H9 (cell line): ENCODE measurements around the gene TFB1M. TPM values are rescaled to one million over a fixed set of nuclear protein-coding genes. Genes with fewer than 3 reads are reported as not detected.

ENCODE experiments used
- DNase-seq: peaks from one replicate; pipeline ENCODE4 v3.0.0-alpha.2; 2017
- H2AFZ ChIP-seq: one replicate; pipeline ENCODE4 v1.6.1; 2013; ENCODE audit warnings: mild to moderate bottlenecking, low read length, control low read depth, moderate library complexity
- H2AK5ac ChIP-seq: 2 replicates; pipeline ENCODE4 v1.6.1; 2013; ENCODE audit warnings: low read length, control low read depth, mixed read lengths; ENCODE audit not compliant: insufficient read length
- H2BK120ac ChIP-seq: one replicate; pipeline ENCODE4 v1.6.1; 2013; ENCODE audit warnings: low read depth, mild to moderate bottlenecking, low read length, control low read depth, inconsistent platforms; ENCODE audit not compliant: poor library complexity, severe bottlenecking
- H2BK12ac ChIP-seq: 2 replicates; pipeline ENCODE4 v1.6.1; 2013; ENCODE audit warnings: low read length, control low read depth, mixed read lengths, low read depth; ENCODE audit not compliant: insufficient read length
- H2BK15ac ChIP-seq: 2 replicates; pipeline ENCODE4 v1.6.1; 2013; ENCODE audit warnings: low read depth, low read length, control low read depth
- H2BK20ac ChIP-seq: one replicate; pipeline ENCODE4 v1.6.1; 2013; ENCODE audit warnings: low read depth, mild to moderate bottlenecking, low read length, control low read depth, inconsistent platforms; ENCODE audit not compliant: poor library complexity, severe bottlenecking
- H2BK5ac ChIP-seq: 2 replicates; pipeline ENCODE4 v1.6.1; 2013; ENCODE audit warnings: low read length, control low read depth, mixed read lengths; ENCODE audit not compliant: insufficient read length
- H3K14ac ChIP-seq: 2 replicates; pipeline ENCODE4 v1.6.1; 2013; ENCODE audit warnings: low read length, control low read depth; ENCODE audit not compliant: insufficient read depth
- H3K18ac ChIP-seq: 2 replicates; pipeline ENCODE4 v1.6.1; 2013; ENCODE audit warnings: low read depth, mild to moderate bottlenecking, mixed read lengths, low read length, control low read depth; ENCODE audit not compliant: insufficient read length
- H3K23ac ChIP-seq: 2 replicates; pipeline ENCODE4 v1.6.1; 2013; ENCODE audit warnings: low read length, control low read depth, mixed read lengths, low read depth; ENCODE audit not compliant: insufficient read length
- H3K23me2 ChIP-seq: 2 replicates; pipeline ENCODE4 v1.6.1; 2013; ENCODE audit warnings: low read depth, mild to moderate bottlenecking, mixed read lengths, low read length, control low read depth; ENCODE audit not compliant: insufficient read length, poor library complexity, severe bottlenecking
- H3K27ac ChIP-seq: 2 replicates; pipeline ENCODE4 v1.5.1; 2013; ENCODE audit warnings: low read length, control low read depth, mixed read lengths, low read depth; ENCODE audit not compliant: insufficient read length
- H3K27me3 ChIP-seq: 2 replicates; pipeline ENCODE4 v1.6.1; 2013; ENCODE audit warnings: low read length, control low read depth, inconsistent platforms; ENCODE audit not compliant: insufficient read depth
- H3K4ac ChIP-seq: 2 replicates; pipeline ENCODE4 v1.6.1; 2013; ENCODE audit warnings: low read depth, mild to moderate bottlenecking, control low read depth, inconsistent platforms, low read length, moderate library complexity
- H3K4me1 ChIP-seq: 2 replicates; pipeline ENCODE4 v1.6.1; 2013; ENCODE audit warnings: low read length, control low read depth, inconsistent platforms; ENCODE audit not compliant: insufficient read depth
- H3K4me2 ChIP-seq: 2 replicates; pipeline ENCODE4 v1.6.1; 2013; ENCODE audit warnings: low read length, control low read depth, mixed read lengths; ENCODE audit not compliant: insufficient read length, insufficient read depth
- H3K56ac ChIP-seq: 2 replicates; pipeline ENCODE4 v1.6.1; 2013; ENCODE audit warnings: low read depth, mild to moderate bottlenecking, mixed read lengths, low read length, control low read depth; ENCODE audit not compliant: insufficient read length
- H3K79me1 ChIP-seq: 2 replicates; pipeline ENCODE4 v1.6.1; 2013; ENCODE audit warnings: low read depth, mild to moderate bottlenecking, moderate library complexity, low read length, control low read depth, inconsistent platforms; ENCODE audit not compliant: insufficient read depth, poor library complexity, severe bottlenecking
- H3K79me2 ChIP-seq: 2 replicates; pipeline ENCODE4 v1.6.1; 2013; ENCODE audit warnings: low read length, control low read depth, inconsistent platforms; ENCODE audit not compliant: insufficient read depth
- H3K9ac ChIP-seq: 2 replicates; pipeline ENCODE4 v1.6.1; 2013; ENCODE audit warnings: low read length, control low read depth, mixed read lengths; ENCODE audit not compliant: insufficient read length; ENCODE audit errors: extremely low read depth
- H3K9me3 ChIP-seq: one replicate; pipeline ENCODE4 v1.6.1; 2013; ENCODE audit warnings: low read depth, low read length, inconsistent platforms; ENCODE audit not compliant: control insufficient read depth
- H3T11ph ChIP-seq: one replicate; pipeline ENCODE4 v1.6.1; 2013; ENCODE audit warnings: mild to moderate bottlenecking, low read length, control low read depth, inconsistent platforms
- H4K20me1 ChIP-seq: one replicate; pipeline ENCODE4 v1.6.1; 2013; ENCODE audit not compliant: control insufficient read depth, insufficient read length, insufficient read depth
- H4K5ac ChIP-seq: 2 replicates; pipeline ENCODE4 v1.6.1; 2013; ENCODE audit warnings: low read depth, mild to moderate bottlenecking, mixed read lengths, low read length, control low read depth; ENCODE audit not compliant: insufficient read length
- H4K8ac ChIP-seq: replicated peaks from 2 replicates; pipeline ENCODE4 v1.6.1; 2013; ENCODE audit warnings: low read length, control low read depth, mixed read lengths, low read depth; ENCODE audit not compliant: insufficient read length
- H4K91ac ChIP-seq: 2 replicates; pipeline ENCODE4 v1.6.1; 2013; ENCODE audit warnings: low read depth, mild to moderate bottlenecking, moderate library complexity, mixed read lengths, low read length, control low read depth; ENCODE audit not compliant: insufficient read length
- H3K27ac Mint-ChIP-seq, 3 experiments: 2 replicates in 2 of 3; 3 replicates in 1 of 3; pipeline ENCODE4 v1.8.0; 2020 to 2021; ENCODE audit warnings: mixed read lengths in 3 of 3, mild to moderate bottlenecking in 1 of 3, moderate library complexity in 1 of 3
- H3K27me3 Mint-ChIP-seq: 2 replicates; pipeline ENCODE4 v1.8.0; 2021; ENCODE audit warnings: low read depth, mild to moderate bottlenecking, moderate library complexity, mixed read lengths
- H3K36me3 Mint-ChIP-seq, 3 experiments: 2 replicates in 2 of 3; 3 replicates in 1 of 3; pipeline ENCODE4 v1.8.0; 2020 to 2021; ENCODE audit warnings: low read depth in 3 of 3, mixed read lengths in 3 of 3; ENCODE audit not compliant: insufficient read depth in 1 of 3
- H3K4me1 Mint-ChIP-seq, 2 experiments: 2 replicates each; pipeline ENCODE4 v1.8.0; 2020; ENCODE audit warnings: mixed read lengths in 2 of 2
- H3K4me3 Mint-ChIP-seq, 2 experiments: 2 replicates in 1 of 2; 3 replicates in 1 of 2; pipeline ENCODE4 v1.8.0; 2020 to 2021; ENCODE audit warnings: mild to moderate bottlenecking in 2 of 2, mixed read lengths in 2 of 2, moderate library complexity in 1 of 2
- H3K9me3 Mint-ChIP-seq, 2 experiments: 2 replicates in 1 of 2; 3 replicates in 1 of 2; pipeline ENCODE4 v1.8.0; 2020; ENCODE audit warnings: mild to moderate bottlenecking in 2 of 2, mixed read lengths in 2 of 2, moderate library complexity in 1 of 2
- WGBS: extraction: QIAGEN DNeasy Blood & Tissue Kit; methylation state at CpG from one replicate; pipeline ENCODE4 v1.1.7; 2013; ENCODE audit warnings: missing lambda C conversion rate, low lambda C conversion rate, mixed read lengths; ENCODE audit not compliant: insufficient read length; ENCODE audit errors: extremely low coverage; 5-methylcytosine and 5-hydroxymethylcytosine counted together
- total RNA-seq: library from RNA; stranded (reverse); gene quantifications from 2 replicates; pipeline ENCODE4 v1.2.1, GENCODE V29; 2021
- TF ChIP-seq, protein P1 (sequence below): fragments of 200-600 bp; sonication (generic); conservative IDR thresholded peaks from 3 replicates; pipeline ENCODE4 v1.8.0; 2021; ENCODE audit warnings: antibody characterized with exemption, mild to moderate bottlenecking

Gene TFB1M
- total RNA-seq, 1 experiment from 2014 or later: 28.6 TPM

DNA sequence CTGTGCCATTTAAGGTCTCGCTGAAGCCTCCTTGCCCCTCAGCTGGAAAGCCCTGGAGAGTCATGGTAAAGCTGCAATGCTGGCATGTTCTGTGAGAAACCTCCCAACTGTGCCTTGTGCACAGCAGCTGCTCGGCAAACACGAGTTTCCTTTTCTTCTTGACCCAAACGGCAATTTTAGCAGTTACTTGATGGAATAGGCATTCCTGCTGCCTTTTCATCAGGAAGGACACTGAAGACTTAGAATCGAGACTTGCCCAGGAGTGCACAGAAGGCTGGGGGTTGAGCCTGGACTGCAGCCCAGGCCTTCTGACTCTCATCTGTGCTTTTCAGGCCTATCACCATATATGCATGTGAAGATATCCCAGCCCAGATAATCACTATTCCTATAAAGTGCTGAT is 79.2 kb downstream of the TFB1M start:
- H3K23ac ChIP-seq: no peak overlapping the region
- no peak overlapping the region for H2BK120ac ChIP-seq
- no peak overlapping the region for H2AK5ac ChIP-seq
- no peaks in the 10 kb centered on the region for H3K23me2 ChIP-seq
- Mint-ChIP-seq H3K27me3 (peaks cover 4% of the 10 kb centered on the region), H3K4me3 (no peak overlapping the region), H3K9me3 (peaks cover 31 to 36% of the 10 kb centered on the region in 2 experiments), H3K36me3 (peaks cover 39 to 44% (median 39%) of the 10 kb centered on the region in 3 experiments), H3K27ac (no peak overlapping the region; a peak in 1 of 7 replicates), H3K4me1 (peaks cover 8 to 9% of the 10 kb centered on the region in 2 experiments)
- H3K4me2 ChIP-seq: no peak overlapping the region
- H3K56ac ChIP-seq: no peak overlapping the region
- no peaks in the 10 kb centered on the region for H3K27me3 ChIP-seq
- H2AFZ ChIP-seq: no peak overlapping the region
- no peak overlapping the region for H3K27ac ChIP-seq
- H4K20me1 ChIP-seq: no peaks in the 10 kb centered on the region
- H3K9ac ChIP-seq: no peak overlapping the region
- TF ChIP-seq, protein P1, sequence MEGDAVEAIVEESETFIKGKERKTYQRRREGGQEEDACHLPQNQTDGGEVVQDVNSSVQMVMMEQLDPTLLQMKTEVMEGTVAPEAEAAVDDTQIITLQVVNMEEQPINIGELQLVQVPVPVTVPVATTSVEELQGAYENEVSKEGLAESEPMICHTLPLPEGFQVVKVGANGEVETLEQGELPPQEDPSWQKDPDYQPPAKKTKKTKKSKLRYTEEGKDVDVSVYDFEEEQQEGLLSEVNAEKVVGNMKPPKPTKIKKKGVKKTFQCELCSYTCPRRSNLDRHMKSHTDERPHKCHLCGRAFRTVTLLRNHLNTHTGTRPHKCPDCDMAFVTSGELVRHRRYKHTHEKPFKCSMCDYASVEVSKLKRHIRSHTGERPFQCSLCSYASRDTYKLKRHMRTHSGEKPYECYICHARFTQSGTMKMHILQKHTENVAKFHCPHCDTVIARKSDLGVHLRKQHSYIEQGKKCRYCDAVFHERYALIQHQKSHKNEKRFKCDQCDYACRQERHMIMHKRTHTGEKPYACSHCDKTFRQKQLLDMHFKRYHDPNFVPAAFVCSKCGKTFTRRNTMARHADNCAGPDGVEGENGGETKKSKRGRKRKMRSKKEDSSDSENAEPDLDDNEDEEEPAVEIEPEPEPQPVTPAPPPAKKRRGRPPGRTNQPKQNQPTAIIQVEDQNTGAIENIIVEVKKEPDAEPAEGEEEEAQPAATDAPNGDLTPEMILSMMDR: no peak
- no peak overlapping the region for H2BK15ac ChIP-seq
- no peaks in the 10 kb centered on the region for H3K79me1 ChIP-seq
- H3K79me2 ChIP-seq: no peaks in the 10 kb centered on the region
- no peak overlapping the region for H4K5ac ChIP-seq
- no peak overlapping the region for H4K8ac ChIP-seq
- H3K4ac ChIP-seq: no peak overlapping the region
- WGBS: no CpG with 5 or more reads among the region's 5 CpGs
- no peak overlapping the region for H2BK5ac ChIP-seq
- no peak overlapping the region for H3K18ac ChIP-seq
- no peak overlapping the region for H3K14ac ChIP-seq
- peaks cover 13% of the 10 kb centered on the region for H3K9me3 ChIP-seq
- no peak overlapping the region for H2BK12ac ChIP-seq
- no peak overlapping the region for H2BK20ac ChIP-seq
- H3T11ph ChIP-seq: no peak overlapping the region
- H3K4me1 ChIP-seq: no peaks in the 10 kb centered on the region
- no peak for DNase-seq
- no peak overlapping the region for H4K91ac ChIP-seq
